GM23338 (cell line): ENCODE data around the gene CNTN1. TPM values are rescaled to one million over a fixed set of nuclear protein-coding genes. Genes with fewer than 3 reads are reported as not detected.

Experiments used
- ATAC-seq: fragments of 200-7000 bp; cut with Tn5 transposase; 3 replicates; pipeline ENCODE4 v1.9.1; 2020
- DNase-seq: peaks from one replicate; pipeline ENCODE4 v3.0.0-alpha.2; 2015; ENCODE audit warnings: low spot score
- H2AFZ ChIP-seq: fragments of 200-600 bp; sonication (generic); 2 replicates; pipeline ENCODE4 v1.8.0; 2016; ENCODE audit warnings: antibody characterized with exemption, mild to moderate bottlenecking, moderate library complexity
- H3F3A ChIP-seq: fragments of 200-600 bp; sonication (generic); replicated peaks from 2 replicates; pipeline ENCODE4 v1.8.0; 2017; ENCODE audit warnings: antibody characterized with exemption, mixed run types, low read depth
- H3K27ac ChIP-seq: fragments of 200-600 bp; sonication (generic); 2 replicates; pipeline ENCODE4 v1.6.1; 2016; ENCODE audit warnings: low read depth
- H3K27me3 ChIP-seq: fragments of 200-600 bp; sonication (generic); 2 replicates; pipeline ENCODE4 v1.8.0; 2016; ENCODE audit warnings: mild to moderate bottlenecking, mixed run types, moderate library complexity; ENCODE audit not compliant: insufficient read depth
- H3K36me3 ChIP-seq: fragments of 200-600 bp; sonication (generic); 2 replicates; pipeline ENCODE4 v1.8.0; 2016; ENCODE audit warnings: mild to moderate bottlenecking; ENCODE audit not compliant: insufficient read depth
- H3K4me1 ChIP-seq: fragments of 200-600 bp; sonication (generic); 2 replicates; pipeline ENCODE4 v1.8.0; 2016; ENCODE audit warnings: mild to moderate bottlenecking, moderate library complexity; ENCODE audit not compliant: insufficient read depth
- H3K4me2 ChIP-seq: fragments of 200-600 bp; sonication (generic); 2 replicates; pipeline ENCODE4 v1.7.1; 2017; ENCODE audit warnings: mixed run types
- H3K4me3 ChIP-seq: fragments of 200-600 bp; sonication (generic); 2 replicates; pipeline ENCODE4 v1.6.1; 2016; ENCODE audit warnings: mixed run types
- H3K79me2 ChIP-seq: fragments of 200-600 bp; sonication (generic); replicated peaks from 2 replicates; pipeline ENCODE4 v1.8.0; 2017; ENCODE audit warnings: mild to moderate bottlenecking; ENCODE audit not compliant: insufficient read depth
- H3K9me2 ChIP-seq: fragments of 200-600 bp; sonication (generic); 2 replicates; pipeline ENCODE4 v1.8.0; 2017; ENCODE audit not compliant: insufficient read depth
- H4K20me1 ChIP-seq: fragments of 200-600 bp; sonication (generic); replicated peaks from 2 replicates; pipeline ENCODE4 v1.8.0; 2017; ENCODE audit warnings: mild to moderate bottlenecking; ENCODE audit not compliant: insufficient read depth
- H3K27ac Mint-ChIP-seq: 2 replicates; pipeline ENCODE4 v1.8.0; 2020; ENCODE audit warnings: inconsistent platforms, mild to moderate bottlenecking, moderate library complexity, mixed read lengths
- H3K27me3 Mint-ChIP-seq: 3 replicates; pipeline ENCODE4 v1.8.0; 2022; ENCODE audit warnings: low read depth, mild to moderate bottlenecking, moderate library complexity, mixed read lengths, inconsistent platforms; ENCODE audit not compliant: insufficient read depth, poor library complexity
- H3K36me3 Mint-ChIP-seq: 3 replicates; pipeline ENCODE4 v1.8.0; 2021; ENCODE audit warnings: low read depth, mild to moderate bottlenecking, inconsistent platforms, moderate library complexity, mixed read lengths
- H3K4me1 Mint-ChIP-seq: 3 replicates; pipeline ENCODE4 v1.8.0; 2020; ENCODE audit warnings: mild to moderate bottlenecking, inconsistent platforms, mixed read lengths
- H3K4me3 Mint-ChIP-seq: 3 replicates; pipeline ENCODE4 v1.8.0; 2021; ENCODE audit warnings: moderate library complexity, mild to moderate bottlenecking, inconsistent platforms, mixed read lengths
- H3K9me3 Mint-ChIP-seq: 3 replicates; pipeline ENCODE4 v1.8.0; 2020; ENCODE audit warnings: moderate library complexity, mild to moderate bottlenecking, inconsistent platforms, mixed read lengths
- CREB1 ChIP-seq: fragments of 250-450 bp; sonication (Bioruptor Pico); IDR thresholded peaks from 2 replicates; pipeline ENCODE4 v1.5.0; 2020; ENCODE audit warnings: low read depth, mild to moderate bottlenecking, moderate library complexity
- EZH2 ChIP-seq: fragments of 200-600 bp; sonication (generic); IDR thresholded peaks from one replicate; pipeline ENCODE4 v1.8.0; 2017; ENCODE audit warnings: antibody characterized with exemption, mild to moderate bottlenecking, low read depth; ENCODE audit not compliant: unreplicated experiment
- EZH2phosphoT487 ChIP-seq: fragments of 200-600 bp; sonication (generic); IDR thresholded peaks from one replicate; pipeline ENCODE4 v1.8.1; 2018; ENCODE audit warnings: antibody characterized with exemption; ENCODE audit not compliant: unreplicated experiment
- JUNB ChIP-seq: IDR thresholded peaks from one replicate; pipeline ENCODE4 v1.6.1; 2016; ENCODE audit warnings: antibody characterized with exemption; ENCODE audit not compliant: unreplicated experiment
- POLR2AphosphoS5 ChIP-seq: IDR thresholded peaks from 2 replicates; pipeline ENCODE4 v1.6.1; 2016; ENCODE audit warnings: antibody characterized with exemption, low read depth
- STAT1 ChIP-seq: IDR thresholded peaks from one replicate; pipeline ENCODE4 v1.6.1; 2016; ENCODE audit warnings: antibody characterized with exemption; ENCODE audit not compliant: unreplicated experiment
- ZNF114 ChIP-seq: fragments of 250-450 bp; sonication (Bioruptor Pico); IDR thresholded peaks from 2 replicates; pipeline ENCODE4 v1.5.0; 2020; ENCODE audit warnings: mild to moderate bottlenecking, moderate library complexity
- ZNF331 ChIP-seq: fragments of 250-450 bp; sonication (Bioruptor Pico); IDR thresholded peaks from 2 replicates; pipeline ENCODE4 v1.5.0; 2020; ENCODE audit warnings: low read depth, mild to moderate bottlenecking, moderate library complexity
- polyA plus RNA-seq: library from polyadenylated mRNA; unstranded; fragments of >200 nt; fragmentation: Nextera tagmentation; extraction: Ambion mirVana; gene quantifications from 2 replicates; pipeline ENCODE4 v1.2.1, GENCODE V29; 2016
- total RNA-seq: library from RNA; depleted of rRNA; stranded (reverse); fragments of >200 nt; shearing (Covaris generic); gene quantifications from 2 replicates; pipeline ENCODE4 v1.2.3, GENCODE V29; 2014
- TF ChIP-seq, protein P1 (sequence below): fragments of 250-450 bp; sonication (Bioruptor Pico); IDR thresholded peaks from 2 replicates; pipeline ENCODE4 v1.5.0; 2020; ENCODE audit warnings: mild to moderate bottlenecking, moderate library complexity
- TF ChIP-seq, protein P2 (sequence below): IDR thresholded peaks from 2 replicates; pipeline ENCODE4 v1.6.1; 2016; ENCODE audit warnings: antibody characterized with exemption
- TF ChIP-seq, protein P3 (sequence below), 2 experiments: fragments of 200-600 bp in 1 of 2; sonication (generic) in 1 of 2; conservative IDR thresholded peaks; 2 replicates each; pipeline versions ENCODE4 v1.5.1 to v1.6.1; 2016 to 2017; ENCODE audit warnings: antibody characterized with exemption in 2 of 2, low read depth in 2 of 2, mild to moderate bottlenecking in 2 of 2, moderate library complexity in 1 of 2
- TF ChIP-seq, protein P4 (sequence below): IDR thresholded peaks from one replicate; pipeline ENCODE4 v1.6.1; 2018; ENCODE audit warnings: antibody characterized with exemption; ENCODE audit not compliant: unreplicated experiment

CNTN1 gene
- total and polyA plus RNA-seq, 2 experiments from 2014 or later = 5.0 to 27.0 TPM

DNA sequence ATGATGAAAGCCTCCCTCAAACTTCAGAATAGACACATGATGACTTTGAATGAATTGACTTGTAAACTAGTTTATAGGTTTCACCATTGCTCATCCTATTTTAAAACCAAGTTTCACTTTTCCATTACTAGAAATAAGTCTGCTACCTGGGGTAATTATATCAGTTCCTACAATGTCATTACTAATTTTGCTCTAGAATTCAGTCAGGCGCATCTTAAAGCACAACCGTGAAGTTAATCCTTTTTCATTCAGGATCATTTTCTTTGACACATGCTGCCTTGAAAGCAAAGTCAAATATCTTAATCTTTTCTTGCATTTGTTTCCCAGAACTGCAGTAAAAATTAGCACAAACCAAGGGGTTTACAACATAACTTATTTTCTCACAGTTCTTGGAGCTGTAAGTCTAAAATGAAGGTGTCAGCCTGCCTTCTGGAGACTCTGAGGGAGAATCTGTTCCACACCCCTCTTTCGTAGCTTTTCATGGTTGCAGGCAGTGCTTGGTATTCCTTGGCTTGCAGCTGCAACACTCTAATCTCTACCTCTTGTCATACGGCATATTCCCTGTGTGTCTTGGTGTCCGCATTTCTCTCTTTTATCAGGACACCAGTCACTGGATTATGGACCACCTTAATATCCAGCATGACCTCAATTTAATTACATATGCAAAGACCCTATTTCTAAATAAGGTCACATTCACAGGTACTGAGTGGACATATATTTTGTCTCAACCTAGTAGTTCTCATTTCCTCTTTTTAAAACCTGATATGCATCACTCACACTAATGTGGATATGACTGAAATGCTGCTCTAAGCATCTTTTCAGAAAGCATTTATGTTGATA is 381.6 kb downstream of the CNTN1 start:
- no peak for ATAC-seq
- no peak overlapping the region; the same call in 1 of the 2 replicates for H3K27ac Mint-ChIP-seq

More for the DNA sequence above, 381.6 kb downstream of the CNTN1 start:
- H4K20me1 ChIP-seq = no peaks in the 10 kb centered on the region
- H3K4me1 ChIP-seq = no peaks in the 10 kb centered on the region
- no peak overlapping the region for H3K4me3 ChIP-seq
- no peaks in the 10 kb centered on the region for H3K27me3 ChIP-seq
- H3K9me2 ChIP-seq = no peaks in the 10 kb centered on the region; the same call in 1 of the 2 replicates
- H3K36me3 ChIP-seq = no peaks in the 10 kb centered on the region
- DNase-seq = no peak
- TF ChIP-seq, protein P1, sequence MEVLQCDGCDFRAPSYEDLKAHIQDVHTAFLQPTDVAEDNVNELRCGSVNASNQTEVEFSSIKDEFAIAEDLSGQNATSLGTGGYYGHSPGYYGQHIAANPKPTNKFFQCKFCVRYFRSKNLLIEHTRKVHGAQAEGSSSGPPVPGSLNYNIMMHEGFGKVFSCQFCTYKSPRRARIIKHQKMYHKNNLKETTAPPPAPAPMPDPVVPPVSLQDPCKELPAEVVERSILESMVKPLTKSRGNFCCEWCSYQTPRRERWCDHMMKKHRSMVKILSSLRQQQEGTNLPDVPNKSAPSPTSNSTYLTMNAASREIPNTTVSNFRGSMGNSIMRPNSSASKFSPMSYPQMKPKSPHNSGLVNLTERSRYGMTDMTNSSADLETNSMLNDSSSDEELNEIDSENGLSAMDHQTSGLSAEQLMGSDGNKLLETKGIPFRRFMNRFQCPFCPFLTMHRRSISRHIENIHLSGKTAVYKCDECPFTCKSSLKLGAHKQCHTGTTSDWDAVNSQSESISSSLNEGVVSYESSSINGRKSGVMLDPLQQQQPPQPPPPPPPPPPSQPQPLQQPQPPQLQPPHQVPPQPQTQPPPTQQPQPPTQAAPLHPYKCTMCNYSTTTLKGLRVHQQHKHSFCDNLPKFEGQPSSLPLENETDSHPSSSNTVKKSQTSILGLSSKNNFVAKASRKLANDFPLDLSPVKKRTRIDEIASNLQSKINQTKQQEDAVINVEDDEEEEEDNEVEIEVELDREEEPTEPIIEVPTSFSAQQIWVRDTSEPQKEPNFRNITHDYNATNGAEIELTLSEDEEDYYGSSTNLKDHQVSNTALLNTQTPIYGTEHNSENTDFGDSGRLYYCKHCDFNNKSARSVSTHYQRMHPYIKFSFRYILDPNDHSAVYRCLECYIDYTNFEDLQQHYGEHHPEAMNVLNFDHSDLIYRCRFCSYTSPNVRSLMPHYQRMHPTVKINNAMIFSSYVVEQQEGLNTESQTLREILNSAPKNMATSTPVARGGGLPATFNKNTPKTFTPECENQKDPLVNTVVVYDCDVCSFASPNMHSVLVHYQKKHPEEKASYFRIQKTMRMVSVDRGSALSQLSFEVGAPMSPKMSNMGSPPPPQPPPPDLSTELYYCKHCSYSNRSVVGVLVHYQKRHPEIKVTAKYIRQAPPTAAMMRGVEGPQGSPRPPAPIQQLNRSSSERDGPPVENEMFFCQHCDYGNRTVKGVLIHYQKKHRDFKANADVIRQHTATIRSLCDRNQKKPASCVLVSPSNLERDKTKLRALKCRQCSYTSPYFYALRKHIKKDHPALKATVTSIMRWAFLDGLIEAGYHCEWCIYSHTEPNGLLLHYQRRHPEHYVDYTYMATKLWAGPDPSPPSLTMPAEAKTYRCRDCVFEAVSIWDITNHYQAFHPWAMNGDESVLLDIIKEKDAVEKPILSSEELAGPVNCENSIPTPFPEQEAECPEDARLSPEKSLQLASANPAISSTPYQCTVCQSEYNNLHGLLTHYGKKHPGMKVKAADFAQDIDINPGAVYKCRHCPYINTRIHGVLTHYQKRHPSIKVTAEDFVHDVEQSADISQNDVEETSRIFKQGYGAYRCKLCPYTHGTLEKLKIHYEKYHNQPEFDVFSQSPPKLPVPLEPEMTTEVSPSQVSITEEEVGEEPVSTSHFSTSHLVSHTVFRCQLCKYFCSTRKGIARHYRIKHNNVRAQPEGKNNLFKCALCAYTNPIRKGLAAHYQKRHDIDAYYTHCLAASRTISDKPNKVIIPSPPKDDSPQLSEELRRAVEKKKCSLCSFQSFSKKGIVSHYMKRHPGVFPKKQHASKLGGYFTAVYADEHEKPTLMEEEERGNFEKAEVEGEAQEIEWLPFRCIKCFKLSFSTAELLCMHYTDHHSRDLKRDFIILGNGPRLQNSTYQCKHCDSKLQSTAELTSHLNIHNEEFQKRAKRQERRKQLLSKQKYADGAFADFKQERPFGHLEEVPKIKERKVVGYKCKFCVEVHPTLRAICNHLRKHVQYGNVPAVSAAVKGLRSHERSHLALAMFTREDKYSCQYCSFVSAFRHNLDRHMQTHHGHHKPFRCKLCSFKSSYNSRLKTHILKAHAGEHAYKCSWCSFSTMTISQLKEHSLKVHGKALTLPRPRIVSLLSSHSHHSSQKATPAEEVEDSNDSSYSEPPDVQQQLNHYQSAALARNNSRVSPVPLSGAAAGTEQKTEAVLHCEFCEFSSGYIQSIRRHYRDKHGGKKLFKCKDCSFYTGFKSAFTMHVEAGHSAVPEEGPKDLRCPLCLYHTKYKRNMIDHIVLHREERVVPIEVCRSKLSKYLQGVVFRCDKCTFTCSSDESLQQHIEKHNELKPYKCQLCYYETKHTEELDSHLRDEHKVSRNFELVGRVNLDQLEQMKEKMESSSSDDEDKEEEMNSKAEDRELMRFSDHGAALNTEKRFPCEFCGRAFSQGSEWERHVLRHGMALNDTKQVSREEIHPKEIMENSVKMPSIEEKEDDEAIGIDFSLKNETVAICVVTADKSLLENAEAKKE (CRISPR knock-in tag) = no peak
- no peak for TF ChIP-seq ZNF331 (CRISPR knock-in tag)
- no peak for TF ChIP-seq POLR2AphosphoS5
- TF ChIP-seq, protein P2, sequence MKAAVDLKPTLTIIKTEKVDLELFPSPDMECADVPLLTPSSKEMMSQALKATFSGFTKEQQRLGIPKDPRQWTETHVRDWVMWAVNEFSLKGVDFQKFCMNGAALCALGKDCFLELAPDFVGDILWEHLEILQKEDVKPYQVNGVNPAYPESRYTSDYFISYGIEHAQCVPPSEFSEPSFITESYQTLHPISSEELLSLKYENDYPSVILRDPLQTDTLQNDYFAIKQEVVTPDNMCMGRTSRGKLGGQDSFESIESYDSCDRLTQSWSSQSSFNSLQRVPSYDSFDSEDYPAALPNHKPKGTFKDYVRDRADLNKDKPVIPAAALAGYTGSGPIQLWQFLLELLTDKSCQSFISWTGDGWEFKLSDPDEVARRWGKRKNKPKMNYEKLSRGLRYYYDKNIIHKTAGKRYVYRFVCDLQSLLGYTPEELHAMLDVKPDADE = no peak
- no peak for TF ChIP-seq EZH2
- TF ChIP-seq STAT1 = no peak
- TF ChIP-seq, protein P3, sequence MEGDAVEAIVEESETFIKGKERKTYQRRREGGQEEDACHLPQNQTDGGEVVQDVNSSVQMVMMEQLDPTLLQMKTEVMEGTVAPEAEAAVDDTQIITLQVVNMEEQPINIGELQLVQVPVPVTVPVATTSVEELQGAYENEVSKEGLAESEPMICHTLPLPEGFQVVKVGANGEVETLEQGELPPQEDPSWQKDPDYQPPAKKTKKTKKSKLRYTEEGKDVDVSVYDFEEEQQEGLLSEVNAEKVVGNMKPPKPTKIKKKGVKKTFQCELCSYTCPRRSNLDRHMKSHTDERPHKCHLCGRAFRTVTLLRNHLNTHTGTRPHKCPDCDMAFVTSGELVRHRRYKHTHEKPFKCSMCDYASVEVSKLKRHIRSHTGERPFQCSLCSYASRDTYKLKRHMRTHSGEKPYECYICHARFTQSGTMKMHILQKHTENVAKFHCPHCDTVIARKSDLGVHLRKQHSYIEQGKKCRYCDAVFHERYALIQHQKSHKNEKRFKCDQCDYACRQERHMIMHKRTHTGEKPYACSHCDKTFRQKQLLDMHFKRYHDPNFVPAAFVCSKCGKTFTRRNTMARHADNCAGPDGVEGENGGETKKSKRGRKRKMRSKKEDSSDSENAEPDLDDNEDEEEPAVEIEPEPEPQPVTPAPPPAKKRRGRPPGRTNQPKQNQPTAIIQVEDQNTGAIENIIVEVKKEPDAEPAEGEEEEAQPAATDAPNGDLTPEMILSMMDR (conservative IDR thresholded peaks at IDR 0.05; ENCODE audit: low read depth in 2 of 2) = no peak
- no peak for TF ChIP-seq JUNB
- TF ChIP-seq, protein P4, sequence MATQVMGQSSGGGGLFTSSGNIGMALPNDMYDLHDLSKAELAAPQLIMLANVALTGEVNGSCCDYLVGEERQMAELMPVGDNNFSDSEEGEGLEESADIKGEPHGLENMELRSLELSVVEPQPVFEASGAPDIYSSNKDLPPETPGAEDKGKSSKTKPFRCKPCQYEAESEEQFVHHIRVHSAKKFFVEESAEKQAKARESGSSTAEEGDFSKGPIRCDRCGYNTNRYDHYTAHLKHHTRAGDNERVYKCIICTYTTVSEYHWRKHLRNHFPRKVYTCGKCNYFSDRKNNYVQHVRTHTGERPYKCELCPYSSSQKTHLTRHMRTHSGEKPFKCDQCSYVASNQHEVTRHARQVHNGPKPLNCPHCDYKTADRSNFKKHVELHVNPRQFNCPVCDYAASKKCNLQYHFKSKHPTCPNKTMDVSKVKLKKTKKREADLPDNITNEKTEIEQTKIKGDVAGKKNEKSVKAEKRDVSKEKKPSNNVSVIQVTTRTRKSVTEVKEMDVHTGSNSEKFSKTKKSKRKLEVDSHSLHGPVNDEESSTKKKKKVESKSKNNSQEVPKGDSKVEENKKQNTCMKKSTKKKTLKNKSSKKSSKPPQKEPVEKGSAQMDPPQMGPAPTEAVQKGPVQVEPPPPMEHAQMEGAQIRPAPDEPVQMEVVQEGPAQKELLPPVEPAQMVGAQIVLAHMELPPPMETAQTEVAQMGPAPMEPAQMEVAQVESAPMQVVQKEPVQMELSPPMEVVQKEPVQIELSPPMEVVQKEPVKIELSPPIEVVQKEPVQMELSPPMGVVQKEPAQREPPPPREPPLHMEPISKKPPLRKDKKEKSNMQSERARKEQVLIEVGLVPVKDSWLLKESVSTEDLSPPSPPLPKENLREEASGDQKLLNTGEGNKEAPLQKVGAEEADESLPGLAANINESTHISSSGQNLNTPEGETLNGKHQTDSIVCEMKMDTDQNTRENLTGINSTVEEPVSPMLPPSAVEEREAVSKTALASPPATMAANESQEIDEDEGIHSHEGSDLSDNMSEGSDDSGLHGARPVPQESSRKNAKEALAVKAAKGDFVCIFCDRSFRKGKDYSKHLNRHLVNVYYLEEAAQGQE = no peak
- TF ChIP-seq EZH2phosphoT487 = no peak
- no peak for TF ChIP-seq CREB1 (CRISPR knock-in tag)
- no peak for TF ChIP-seq ZNF114 (CRISPR knock-in tag)
- no peaks in the 10 kb centered on the region for H3F3A ChIP-seq
- H2AFZ ChIP-seq = no peak overlapping the region
- Mint-ChIP-seq H3K27me3 (no peaks in the 10 kb centered on the region), H3K36me3 (no peaks in the 10 kb centered on the region), H3K4me3 (no peak overlapping the region), H3K9me3 (no peaks in the 10 kb centered on the region), H3K4me1 (no peaks in the 10 kb centered on the region)
- H3K79me2 ChIP-seq = no peaks in the 10 kb centered on the region
- H3K27ac ChIP-seq = no peak overlapping the region
- no peak overlapping the region for H3K4me2 ChIP-seq
